Body of pancreas (tissue), 4 donors: ENCODE measurements around the gene ADAMTS15.

Source experiments
- CTCF ChIP-seq, 7 experiments: fragments of 450-650 bp in 4 of 7; fragments of 200-600 bp in 3 of 7; sonication (generic) in 3 of 7; IDR thresholded peaks; one replicate each; pipeline ENCODE4 v1.5.1; 2016 to 2019; ENCODE audit warnings: antibody characterized with exemption in 7 of 7
- POLR2A ChIP-seq, 3 donors: fragments of 450-650 bp; IDR thresholded peaks; one replicate each; pipeline ENCODE4 v1.6.1; 2016; ENCODE audit warnings: antibody characterized with exemption in 3 of 3, mild to moderate bottlenecking in 2 of 3

GRCh38 chr11:130411223-130411622, 37.2 kb upstream of the ADAMTS15 start:
- TF ChIP-seq CTCF (IDR thresholded peaks at IDR 0.05) (no peak), POLR2A (IDR thresholded peaks at IDR 0.05) (no peak)
